CD4-positive, CD25-positive, alpha-beta regulatory T cell (primary cell): ENCODE data around the gene ALKBH3. TPM values are rescaled to one million over a fixed set of nuclear protein-coding genes. Genes with fewer than 3 reads are reported as not detected.
A peak's percentile ranks its signal among the peaks of the same experiment; 100 is the strongest.

Experiments used
- ATAC-seq, 2 donors: fragments of 150-1000 bp; cut with Tn5 transposase; one replicate each; pipeline ENCODE4 v1.10.0; 2021; ENCODE audit warnings: low read depth in 2 of 2, moderate number of reproducible peaks in 2 of 2, moderate library complexity in 1 of 2
- DNase-seq, 3 donors: peaks; one replicate each; pipeline versions ENCODE4 v3.0.0 to v3.0.0-alpha.2; 2012 to 2022; ENCODE audit warnings: mixed read lengths in 1 of 3
- H3K27ac ChIP-seq: one replicate; pipeline ENCODE4 v1.7.0; 2013; ENCODE audit warnings: mild to moderate bottlenecking, low read length; ENCODE audit not compliant: insufficient read depth, poor library complexity, severe bottlenecking
- H3K27me3 ChIP-seq: one replicate; pipeline ENCODE4 v1.7.0; 2013; ENCODE audit warnings: low read length; ENCODE audit not compliant: control insufficient read depth, insufficient read depth
- H3K36me3 ChIP-seq: one replicate; pipeline ENCODE4 v1.7.0; 2013; ENCODE audit warnings: mild to moderate bottlenecking, low read length, moderate library complexity; ENCODE audit not compliant: control insufficient read depth, insufficient read depth
- H3K4me1 ChIP-seq: 2 replicates; pipeline ENCODE4 v1.7.0; 2013; ENCODE audit warnings: mild to moderate bottlenecking, low read length; ENCODE audit not compliant: insufficient read depth, control insufficient read depth, poor library complexity, severe bottlenecking
- H3K4me3 ChIP-seq: one replicate; pipeline ENCODE4 v1.7.0; 2013; ENCODE audit warnings: low read depth, mild to moderate bottlenecking, low read length, moderate library complexity
- H3K9me3 ChIP-seq, 2 experiments: 1 replicate in 1 of 2; 2 replicates in 1 of 2; pipeline ENCODE4 v1.7.0; 2013; ENCODE audit warnings: low read length in 2 of 2, mild to moderate bottlenecking in 1 of 2, moderate library complexity in 1 of 2; ENCODE audit not compliant: control insufficient read depth in 2 of 2
- H3K27ac Mint-ChIP-seq, 3 donors: one replicate each; pipeline ENCODE4 v1.8.0; 2020 to 2022; ENCODE audit warnings: mild to moderate bottlenecking in 3 of 3, mixed read lengths in 3 of 3, moderate library complexity in 2 of 3
- H3K27me3 Mint-ChIP-seq: one replicate; pipeline ENCODE4 v1.8.0; 2022; ENCODE audit warnings: mild to moderate bottlenecking, mixed read lengths
- H3K36me3 Mint-ChIP-seq: one replicate; pipeline ENCODE4 v1.8.0; 2020; ENCODE audit warnings: mixed read lengths
- H3K4me1 Mint-ChIP-seq, 4 donors: one replicate each; pipeline ENCODE4 v1.8.0; 2020 to 2022; ENCODE audit warnings: mixed read lengths in 4 of 4, mild to moderate bottlenecking in 1 of 4
- H3K4me3 Mint-ChIP-seq, 4 donors: one replicate each; pipeline ENCODE4 v1.8.0; 2020 to 2022; ENCODE audit warnings: mild to moderate bottlenecking in 4 of 4, mixed read lengths in 4 of 4, moderate library complexity in 3 of 4
- H3K9me3 Mint-ChIP-seq, 7 donors: one replicate each; pipeline ENCODE4 v1.8.0; 2020 to 2022; ENCODE audit warnings: mixed read lengths in 7 of 7, mild to moderate bottlenecking in 3 of 7, moderate library complexity in 2 of 7
- polyA plus RNA-seq, 4 donors: library from polyadenylated mRNA; unstranded; fragments of 300-500 nt; fragmentation: Illumina TruSeq; gene quantifications; one replicate each; pipeline ENCODE4 v1.2.3, GENCODE V29; 2021
- total RNA-seq: library from RNA; stranded (reverse); gene quantifications from one replicate; pipeline ENCODE4 v1.2.3, GENCODE V29; 2022

Gene ALKBH3
- total and polyA plus RNA-seq, 5 donors from 2014 or later = 17.4 to 49.7 (median 35.4) TPM

- ATAC-seq (no peak), DNase-seq (no peak)
- no peaks in the 10 kb centered on the region for H3K4me1 ChIP-seq
- H3K36me3 ChIP-seq = peaks cover 82% of the 10 kb centered on the region
- Mint-ChIP-seq H3K9me3 (no peaks in the 10 kb centered on the region), H3K36me3 (peaks cover 28% of the 10 kb centered on the region), H3K4me1 (peaks cover 0 to 5% (median 0%) of the 10 kb centered on the region in 4 donors), H3K27ac (no peak overlapping the region), H3K27me3 (no peaks in the 10 kb centered on the region), H3K4me3 (no peak overlapping the region)
- H3K9me3 ChIP-seq = no peaks in the 10 kb centered on the region
- no peak overlapping the region for H3K4me3 ChIP-seq
- H3K27me3 ChIP-seq = no peaks in the 10 kb centered on the region
- H3K27ac ChIP-seq = no peak overlapping the region
These were observed 37.2 kb downstream of the ALKBH3 start for GRCh38 chr11:43917851-43918250.

DNA sequence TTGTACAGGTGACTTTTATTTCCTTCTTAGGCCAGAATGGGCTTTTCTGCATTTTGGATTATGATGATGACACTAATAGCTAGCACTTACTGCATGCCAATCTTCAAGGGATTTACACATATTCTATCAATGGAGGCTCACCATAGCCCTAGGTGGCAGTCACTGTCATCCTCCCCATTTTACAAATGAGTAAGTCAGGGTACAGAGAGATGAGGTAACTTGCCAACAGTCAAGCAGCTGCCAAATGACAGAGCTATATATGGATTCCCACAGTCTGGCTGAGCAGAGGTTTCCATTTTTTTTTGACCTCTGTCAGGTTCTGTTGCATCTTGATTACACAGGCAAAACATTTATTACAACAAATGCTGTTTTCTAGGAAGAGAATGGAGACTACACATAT, 38.0 kb downstream of the ALKBH3 start:
- no peak overlapping the region for H3K27ac ChIP-seq
- no peaks in the 10 kb centered on the region for H3K9me3 Mint-ChIP-seq
- no peaks in the 10 kb centered on the region for H3K27me3 ChIP-seq
- H3K4me1 Mint-ChIP-seq = peaks cover 0 to 5% (median 0%) of the 10 kb centered on the region in 4 donors
- H3K27me3 Mint-ChIP-seq = no peaks in the 10 kb centered on the region
- DNase-seq (no peak), ATAC-seq (no peak)
- H3K27ac Mint-ChIP-seq = peak overlapping the region in 1 of 3 donors; percentile 48
- no peak overlapping the region for H3K4me3 Mint-ChIP-seq
- peaks cover 76% of the 10 kb centered on the region for H3K36me3 ChIP-seq
- H3K36me3 Mint-ChIP-seq = peaks cover 23% of the 10 kb centered on the region
- H3K9me3 ChIP-seq = no peaks in the 10 kb centered on the region
- H3K4me1 ChIP-seq = no peaks in the 10 kb centered on the region
- H3K4me3 ChIP-seq = no peak overlapping the region

GRCh38 chr11:43919852-43920597, 39.4 kb downstream of the ALKBH3 start:
- Histone ChIP-seq H3K36me3 (peaks cover 65% of the 10 kb centered on the region), H3K9me3 (no peaks in the 10 kb centered on the region), H3K4me1 (no peaks in the 10 kb centered on the region), H3K27me3 (no peaks in the 10 kb centered on the region), H3K27ac (no peak overlapping the region), H3K4me3 (no peak overlapping the region)
- no peak overlapping the region for H3K27ac Mint-ChIP-seq
- no peak for ATAC-seq
- H3K4me3 Mint-ChIP-seq = no peak overlapping the region
- H3K27me3 Mint-ChIP-seq = no peaks in the 10 kb centered on the region
- no peaks in the 10 kb centered on the region for H3K9me3 Mint-ChIP-seq
- H3K4me1 Mint-ChIP-seq = peaks cover 0 to 5% (median 0%) of the 10 kb centered on the region in 4 donors
- H3K36me3 Mint-ChIP-seq = peaks cover 23% of the 10 kb centered on the region
- DNase-seq = no peak

GRCh38 chr11:43920598-43921419, 40.2 kb downstream of the ALKBH3 start:
- Mint-ChIP-seq H3K36me3 (peaks cover 23% of the 10 kb centered on the region), H3K9me3 (no peaks in the 10 kb centered on the region), H3K4me3 (no peak overlapping the region), H3K4me1 (peaks cover 0 to 5% (median 0%) of the 10 kb centered on the region in 4 donors), H3K27ac (no peak overlapping the region), H3K27me3 (no peaks in the 10 kb centered on the region)
- ATAC-seq = no peak
- Histone ChIP-seq H3K27ac (no peak overlapping the region), H3K36me3 (peaks cover 59% of the 10 kb centered on the region), H3K4me1 (no peaks in the 10 kb centered on the region), H3K27me3 (no peaks in the 10 kb centered on the region), H3K4me3 (no peak overlapping the region), H3K9me3 (no peaks in the 10 kb centered on the region)
- DNase-seq = no peak

DNA sequence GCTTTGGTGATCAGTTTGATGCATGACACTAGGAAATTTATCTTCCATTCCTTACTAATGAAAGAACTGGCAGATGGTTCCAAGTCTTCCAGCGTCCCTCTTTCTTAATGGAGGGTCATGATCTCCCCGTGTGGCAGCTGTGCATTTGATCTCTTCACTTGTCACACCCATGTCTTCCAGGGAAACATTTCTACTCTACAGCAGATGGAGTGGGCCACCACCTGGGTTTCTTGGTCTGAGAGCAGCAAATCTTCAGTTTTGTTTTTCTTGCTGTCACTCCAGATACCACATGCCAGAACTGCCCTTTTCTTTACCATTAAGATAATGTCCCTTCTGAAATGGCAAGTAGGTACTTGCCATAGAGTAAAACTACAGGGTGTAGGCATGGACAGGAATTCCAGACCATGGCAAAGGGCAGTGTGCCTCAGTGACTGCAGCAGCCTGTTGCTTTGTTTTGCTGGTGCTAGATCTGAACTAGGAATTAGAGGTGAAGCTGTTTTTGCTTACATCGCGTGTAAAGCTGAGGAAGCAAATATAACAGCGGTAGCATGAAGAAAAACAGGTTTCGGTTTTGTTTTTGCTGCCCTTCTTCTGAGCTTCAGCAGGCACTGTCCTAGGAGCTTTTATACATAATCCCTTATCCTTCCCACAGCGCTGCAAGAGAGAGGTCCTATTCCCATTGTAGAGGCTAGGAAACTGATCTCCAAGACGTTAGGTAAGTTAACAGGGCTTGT, 41.1 kb downstream of the ALKBH3 start:
- H3K36me3 ChIP-seq = peaks cover 56% of the 10 kb centered on the region
- no peak for DNase-seq
- no peak overlapping the region for H3K27ac ChIP-seq
- H3K4me1 ChIP-seq = no peaks in the 10 kb centered on the region
- H3K27me3 Mint-ChIP-seq = no peaks in the 10 kb centered on the region
- H3K36me3 Mint-ChIP-seq = peaks cover 21% of the 10 kb centered on the region
- H3K27me3 ChIP-seq = no peaks in the 10 kb centered on the region
- H3K27ac Mint-ChIP-seq = peak overlapping the region in 1 of 3 donors; percentile 2
- no peak for ATAC-seq
- H3K9me3 Mint-ChIP-seq = no peaks in the 10 kb centered on the region
- H3K9me3 ChIP-seq = no peaks in the 10 kb centered on the region
- H3K4me3 Mint-ChIP-seq = peak overlapping the region in 1 of 4 donors; percentile 21
- peaks cover 0 to 3% (median 0%) of the 10 kb centered on the region in 4 donors for H3K4me1 Mint-ChIP-seq
- no peak overlapping the region for H3K4me3 ChIP-seq

DNA sequence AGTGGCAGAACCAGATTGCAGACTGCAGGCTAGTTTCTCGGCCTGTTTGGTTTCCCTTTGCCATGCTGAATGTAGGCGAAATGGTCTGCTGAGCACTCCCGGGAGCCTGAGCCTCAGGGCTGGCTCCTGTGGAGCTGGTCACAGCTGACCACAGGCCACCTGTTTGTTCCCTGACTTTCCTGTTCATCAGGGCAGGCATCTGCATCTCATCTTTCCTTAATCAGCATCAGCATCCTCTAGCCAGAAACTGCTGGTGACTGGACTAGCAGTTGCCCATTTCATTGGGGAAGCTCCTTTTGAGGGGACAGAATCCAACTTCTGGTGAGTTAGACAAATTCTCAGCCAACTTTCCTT, 41.6 kb downstream of the ALKBH3 start:
- DNase-seq (no peak), ATAC-seq (no peak)
- Histone ChIP-seq H3K4me3 (no peak overlapping the region), H3K36me3 (peaks cover 50% of the 10 kb centered on the region), H3K27me3 (no peaks in the 10 kb centered on the region), H3K4me1 (no peaks in the 10 kb centered on the region), H3K27ac (no peak overlapping the region), H3K9me3 (no peaks in the 10 kb centered on the region)
- peaks cover 16% of the 10 kb centered on the region for H3K36me3 Mint-ChIP-seq
- no peaks in the 10 kb centered on the region for H3K4me1 Mint-ChIP-seq
- peak overlapping the region in 1 of 3 donors; percentile 62 for H3K27ac Mint-ChIP-seq
- no peak overlapping the region for H3K4me3 Mint-ChIP-seq
- no peaks in the 10 kb centered on the region for H3K9me3 Mint-ChIP-seq
- no peaks in the 10 kb centered on the region for H3K27me3 Mint-ChIP-seq

- peak overlapping the region in 2 of 3 donors; percentile 23 to 62 for H3K27ac Mint-ChIP-seq
- no peak for ATAC-seq
- H3K4me1 Mint-ChIP-seq = no peaks in the 10 kb centered on the region
- H3K9me3 Mint-ChIP-seq = no peaks in the 10 kb centered on the region
- Histone ChIP-seq H3K4me3 (no peak overlapping the region), H3K36me3 (peaks cover 44% of the 10 kb centered on the region), H3K27ac (no peak overlapping the region), H3K9me3 (no peaks in the 10 kb centered on the region), H3K27me3 (no peaks in the 10 kb centered on the region), H3K4me1 (no peaks in the 10 kb centered on the region)
- no peak for DNase-seq
- H3K36me3 Mint-ChIP-seq = peaks cover 15% of the 10 kb centered on the region
- no peaks in the 10 kb centered on the region for H3K27me3 Mint-ChIP-seq
- H3K4me3 Mint-ChIP-seq = no peak overlapping the region
These were observed 42.2 kb downstream of the ALKBH3 start for GRCh38 chr11:43922744-43923405.
